ENCODE measurements around the gene PTGR1.

- TF ChIP-seq, protein P1, sequence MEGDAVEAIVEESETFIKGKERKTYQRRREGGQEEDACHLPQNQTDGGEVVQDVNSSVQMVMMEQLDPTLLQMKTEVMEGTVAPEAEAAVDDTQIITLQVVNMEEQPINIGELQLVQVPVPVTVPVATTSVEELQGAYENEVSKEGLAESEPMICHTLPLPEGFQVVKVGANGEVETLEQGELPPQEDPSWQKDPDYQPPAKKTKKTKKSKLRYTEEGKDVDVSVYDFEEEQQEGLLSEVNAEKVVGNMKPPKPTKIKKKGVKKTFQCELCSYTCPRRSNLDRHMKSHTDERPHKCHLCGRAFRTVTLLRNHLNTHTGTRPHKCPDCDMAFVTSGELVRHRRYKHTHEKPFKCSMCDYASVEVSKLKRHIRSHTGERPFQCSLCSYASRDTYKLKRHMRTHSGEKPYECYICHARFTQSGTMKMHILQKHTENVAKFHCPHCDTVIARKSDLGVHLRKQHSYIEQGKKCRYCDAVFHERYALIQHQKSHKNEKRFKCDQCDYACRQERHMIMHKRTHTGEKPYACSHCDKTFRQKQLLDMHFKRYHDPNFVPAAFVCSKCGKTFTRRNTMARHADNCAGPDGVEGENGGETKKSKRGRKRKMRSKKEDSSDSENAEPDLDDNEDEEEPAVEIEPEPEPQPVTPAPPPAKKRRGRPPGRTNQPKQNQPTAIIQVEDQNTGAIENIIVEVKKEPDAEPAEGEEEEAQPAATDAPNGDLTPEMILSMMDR (IDR thresholded peaks at IDR 0.05), result no peak
- TF ChIP-seq POLR2A (IDR thresholded peaks at IDR 0.05), result no peak
Measured at GRCh38 chr9:111610149-111610548, 10.7 kb upstream of the PTGR1 start.

All from lower leg skin (tissue), 3 donors.